Keratinocyte (primary cell): Measurements from ENCODE around the gene TMEM235.

Source experiments
- EZH2 ChIP-seq: IDR thresholded peaks from one replicate; pipeline ENCODE4 v1.6.1; 2012; ENCODE audit warnings: inconsistent platforms, mild to moderate bottlenecking, low read length, moderate library complexity
- TF ChIP-seq, protein P1 (sequence below), 3 experiments: IDR thresholded peaks in 1 of 3; conservative IDR thresholded peaks in 1 of 3; optimal IDR thresholded peaks in 1 of 3; 2 replicates in 2 of 3; 3 replicates in 1 of 3; pipeline versions ENCODE3 to v1.5.1; 2011; ENCODE audit warnings: low read length in 3 of 3, mild to moderate bottlenecking in 3 of 3, moderate library complexity in 2 of 3, control low read depth in 1 of 3, inconsistent platforms in 1 of 3; ENCODE audit not compliant: insufficient read depth in 2 of 3; ENCODE audit errors: extremely low read depth in 1 of 3

DNA sequence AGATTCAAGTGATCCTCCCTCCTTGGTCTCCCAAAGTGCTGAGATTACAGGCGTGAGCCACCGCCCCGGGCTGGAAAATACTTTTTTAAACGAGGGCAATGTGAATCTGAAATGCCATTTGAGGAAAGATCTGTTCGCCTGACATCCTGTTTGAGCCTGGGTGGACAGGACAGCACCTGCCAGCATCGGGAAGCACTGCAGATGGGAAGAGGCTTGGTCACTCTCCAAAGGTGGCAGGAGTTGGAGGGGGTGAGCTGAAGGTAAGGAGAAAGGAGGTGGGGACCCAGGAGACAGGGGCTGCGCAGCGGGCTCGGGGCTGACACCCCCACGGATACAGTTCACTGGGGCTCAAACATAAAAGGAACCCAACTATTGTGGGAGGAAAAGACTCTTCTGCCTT is 21.3 kb upstream of the TMEM235 start:
- TF ChIP-seq, protein P1, sequence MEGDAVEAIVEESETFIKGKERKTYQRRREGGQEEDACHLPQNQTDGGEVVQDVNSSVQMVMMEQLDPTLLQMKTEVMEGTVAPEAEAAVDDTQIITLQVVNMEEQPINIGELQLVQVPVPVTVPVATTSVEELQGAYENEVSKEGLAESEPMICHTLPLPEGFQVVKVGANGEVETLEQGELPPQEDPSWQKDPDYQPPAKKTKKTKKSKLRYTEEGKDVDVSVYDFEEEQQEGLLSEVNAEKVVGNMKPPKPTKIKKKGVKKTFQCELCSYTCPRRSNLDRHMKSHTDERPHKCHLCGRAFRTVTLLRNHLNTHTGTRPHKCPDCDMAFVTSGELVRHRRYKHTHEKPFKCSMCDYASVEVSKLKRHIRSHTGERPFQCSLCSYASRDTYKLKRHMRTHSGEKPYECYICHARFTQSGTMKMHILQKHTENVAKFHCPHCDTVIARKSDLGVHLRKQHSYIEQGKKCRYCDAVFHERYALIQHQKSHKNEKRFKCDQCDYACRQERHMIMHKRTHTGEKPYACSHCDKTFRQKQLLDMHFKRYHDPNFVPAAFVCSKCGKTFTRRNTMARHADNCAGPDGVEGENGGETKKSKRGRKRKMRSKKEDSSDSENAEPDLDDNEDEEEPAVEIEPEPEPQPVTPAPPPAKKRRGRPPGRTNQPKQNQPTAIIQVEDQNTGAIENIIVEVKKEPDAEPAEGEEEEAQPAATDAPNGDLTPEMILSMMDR (optimal IDR thresholded peaks at IDR 0.05 in 1 of 3, IDR thresholded peaks at IDR 0.05 in 1 of 3, conservative IDR thresholded peaks at IDR 0.05 in 1 of 3; ENCODE audit: extremely low read depth in 1 of 3, insufficient read depth in 2 of 3, low read length in 3 of 3): no peak
- TF ChIP-seq EZH2: no peak
